GM21717 (cell line): ENCODE data around the gene NOP14.
"Not testable (repeated sequence)": the region's sequence is repeated elsewhere in the genome, so short reads cannot be mapped to it uniquely, and the experiment has no call there.

Experiments
- ATAC-seq: cut with Tn5 transposase; IDR thresholded peaks from one replicate; pipeline ENCODE4 v1.9.1; 2021; ENCODE audit warnings: mild to moderate bottlenecking, moderate library complexity; ENCODE audit not compliant: unreplicated experiment

NOP14 gene

DNA sequence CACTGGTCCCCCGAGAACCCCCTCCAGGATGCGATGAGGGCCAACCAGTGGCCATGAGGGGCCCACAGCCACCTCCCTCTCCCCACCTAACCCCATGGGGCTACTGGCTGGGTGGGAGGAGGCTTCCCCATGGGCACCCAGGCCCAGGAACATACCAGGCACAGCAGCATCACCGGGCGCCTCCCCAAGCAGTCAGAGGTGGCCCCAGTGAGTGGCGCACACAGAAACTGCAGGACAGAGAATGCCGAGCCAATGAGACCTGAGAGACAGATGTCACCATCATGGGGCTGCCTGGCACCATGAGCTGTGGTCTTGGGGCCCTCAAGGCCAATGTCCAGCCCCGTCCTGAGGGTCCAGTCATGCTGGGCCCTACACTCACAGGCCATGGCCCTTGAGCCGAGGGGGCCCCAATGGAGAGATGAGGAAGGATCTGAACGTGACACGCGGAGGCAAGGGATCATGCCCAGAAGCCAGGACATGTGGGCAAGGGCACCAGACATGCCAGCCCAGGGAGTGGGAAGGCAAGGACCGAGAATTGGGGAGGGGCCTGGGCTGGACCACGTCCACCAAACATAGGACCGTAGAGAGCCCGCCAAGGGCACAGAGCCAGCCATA is 30.1 kb downstream of the NOP14 start:
- ATAC-seq, result no peak

DNA sequence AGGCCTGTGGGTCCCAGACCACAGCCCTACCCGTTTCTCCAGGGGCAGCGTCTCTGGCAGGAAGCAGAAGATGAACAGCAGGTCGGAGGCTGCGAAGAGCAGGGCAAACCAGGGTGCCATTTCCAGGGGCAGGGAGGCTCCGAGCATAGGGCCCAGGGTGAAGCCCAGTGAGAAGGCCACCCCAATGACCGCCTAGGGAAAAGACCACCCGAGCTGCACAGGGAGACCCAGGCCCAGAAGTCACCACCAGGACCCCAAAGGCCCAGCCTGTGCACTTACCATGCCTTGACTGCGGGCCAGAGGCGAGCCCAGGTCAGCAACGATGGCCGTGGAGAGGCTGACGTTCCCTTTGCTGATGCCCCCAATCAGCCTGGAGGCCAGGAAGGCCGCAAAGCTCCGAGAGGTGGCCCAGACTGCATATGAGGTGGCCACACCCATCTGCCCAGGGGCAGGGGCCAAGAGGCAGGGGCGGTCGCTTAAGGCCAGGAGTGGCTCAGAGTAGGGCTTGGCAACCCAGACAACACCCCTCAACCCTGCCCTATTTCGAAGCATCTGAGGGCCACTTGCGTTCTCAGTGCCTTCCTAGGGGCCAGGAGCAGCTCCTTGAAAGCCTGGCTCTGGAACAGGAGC is 30.8 kb downstream of the NOP14 start:
- no peak for ATAC-seq

GRCh38 chr4:2931512-2932301 is 31.5 kb downstream of the NOP14 start:
- ATAC-seq, result no peak

GRCh38 chr4:2930758-2931511 is 32.3 kb downstream of the NOP14 start:
- ATAC-seq, result no peak

- no peak for ATAC-seq
Observed at GRCh38 chr4:2930135-2930757, 33.0 kb downstream of the NOP14 start.

- no peak for ATAC-seq
Observed at GRCh38 chr4:2929469-2929868, 33.7 kb downstream of the NOP14 start.

GRCh38 chr4:2928242-2929176 is 34.7 kb downstream of the NOP14 start:
- no peak for ATAC-seq

DNA sequence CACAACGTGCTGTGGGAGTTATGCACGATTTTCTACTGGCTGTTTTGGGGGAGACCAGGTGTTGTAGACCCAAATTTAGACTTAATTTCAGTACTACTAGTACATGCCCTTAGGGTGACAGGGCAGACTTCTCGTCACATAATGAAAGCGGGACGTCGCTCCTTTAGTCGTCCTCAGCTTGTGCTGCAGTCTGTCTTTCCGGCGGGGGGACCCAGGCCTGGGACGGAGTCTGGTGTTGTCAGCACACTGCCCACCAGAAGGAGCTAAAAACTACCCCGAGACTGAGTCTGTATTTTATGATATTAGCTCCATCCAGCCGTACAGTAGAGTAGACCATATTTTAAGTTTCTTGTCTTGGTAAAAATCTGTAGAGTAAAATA is 35.5 kb downstream of the NOP14 start:
- no peak for ATAC-seq

DNA sequence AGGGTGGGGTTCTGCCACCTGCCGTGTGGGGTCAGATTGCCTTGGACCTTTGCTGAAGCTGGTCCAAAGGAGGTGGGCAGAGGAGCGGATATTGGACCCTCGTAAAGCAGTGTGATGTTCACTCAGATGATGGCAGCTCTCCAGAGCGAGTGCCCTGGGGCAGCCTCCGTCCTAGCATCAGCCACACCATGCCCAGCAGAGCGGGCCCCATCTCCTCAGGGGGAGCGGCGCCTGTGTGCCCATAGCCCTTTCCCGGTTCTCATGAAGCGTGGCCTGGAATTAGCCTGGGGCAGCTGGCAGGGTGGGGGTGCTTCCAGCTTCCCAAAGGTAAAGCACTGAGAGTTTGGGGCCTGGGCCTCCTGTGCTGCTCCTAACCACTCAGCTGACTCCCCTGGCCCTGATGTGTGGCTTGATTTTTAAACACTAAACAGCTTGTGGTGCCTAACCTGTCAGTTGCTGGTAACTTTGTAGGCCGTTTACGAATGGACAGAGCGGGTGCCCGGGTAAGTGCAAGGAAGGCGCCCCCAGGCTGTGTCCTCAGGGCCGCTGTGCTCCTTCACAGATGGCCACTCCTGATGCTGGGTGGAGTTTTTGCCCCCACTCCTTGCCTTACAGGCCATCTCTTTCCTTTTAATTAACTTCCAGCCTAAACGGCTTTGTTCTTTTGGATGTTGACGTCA is 36.0 kb downstream of the NOP14 start:
- ATAC-seq, result no peak

DNA sequence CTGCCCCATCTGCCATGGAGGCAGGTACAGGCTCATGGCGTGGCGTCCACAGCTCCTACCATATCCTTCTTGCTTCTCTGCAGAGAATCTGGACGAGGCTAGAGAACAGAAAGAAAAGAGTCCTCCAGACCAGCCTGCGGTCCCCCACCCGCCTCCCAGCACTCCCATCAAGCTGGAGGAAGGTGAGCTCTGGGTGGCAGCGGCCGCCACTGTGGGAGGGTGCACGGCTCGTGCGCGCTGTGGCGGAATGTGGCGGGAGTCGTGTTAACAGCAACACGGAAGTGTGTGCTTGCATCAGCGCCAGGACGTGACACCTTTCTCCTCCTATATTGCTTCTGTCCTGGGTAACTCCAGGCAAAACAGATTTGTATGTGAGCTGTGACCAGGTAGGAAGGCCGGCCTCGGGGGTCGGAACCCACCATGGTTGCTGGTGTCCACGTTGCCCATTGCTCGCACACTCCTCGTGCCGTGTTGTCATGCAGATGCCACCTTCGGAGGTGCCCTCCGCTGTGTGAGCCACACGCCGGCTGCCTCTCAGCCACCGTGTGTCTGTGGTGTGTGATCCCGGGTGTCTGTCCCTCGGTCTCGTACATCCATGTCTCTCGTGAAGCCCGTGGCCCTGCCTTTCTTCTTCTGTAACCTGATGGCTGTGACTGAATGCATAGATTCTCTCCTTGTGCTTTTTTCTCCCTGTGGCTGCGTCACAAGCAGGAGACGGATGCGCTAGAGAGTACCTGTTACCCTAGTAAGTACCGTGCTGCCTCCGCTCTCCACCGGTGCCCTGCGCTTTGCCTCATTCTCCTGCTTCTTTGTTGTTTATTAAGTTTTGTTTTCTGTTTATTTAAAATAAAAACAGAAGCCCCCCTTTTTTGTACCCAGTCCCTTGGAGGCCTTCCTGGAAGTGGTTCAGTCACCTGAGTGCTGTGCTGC is 37.0 kb downstream of the NOP14 start:
- ATAC-seq, result no peak

GRCh38 chr4:2925496-2925895 is 37.7 kb downstream of the NOP14 start:
- ATAC-seq, result no peak

GRCh38 chr4:2924765-2925301 is 38.4 kb downstream of the NOP14 start:
- no peak for ATAC-seq

- no peak for ATAC-seq
Observed at GRCh38 chr4:2924286-2924685, 38.9 kb downstream of the NOP14 start.

- ATAC-seq, result no peak
Observed at GRCh38 chr4:2923668-2924173, 39.5 kb downstream of the NOP14 start.

GRCh38 chr4:2923141-2923551 is 40.1 kb downstream of the NOP14 start:
- no peak for ATAC-seq

- ATAC-seq, result not testable (repeated sequence)
Observed at GRCh38 chr4:2922453-2923101, 40.6 kb downstream of the NOP14 start.

- ATAC-seq, result not testable (repeated sequence)
Observed at GRCh38 chr4:2918714-2919113, 44.5 kb downstream of the NOP14 start.
